Vagina (tissue), 2 donors: ENCODE measurements around the gene KMT2E.

Source experiments
- POLR2A ChIP-seq, 2 donors: fragments of 450-650 bp; IDR thresholded peaks; one replicate each; pipeline ENCODE4 v1.6.1; 2017; ENCODE audit warnings: antibody characterized with exemption in 2 of 2, mild to moderate bottlenecking in 2 of 2, moderate library complexity in 2 of 2
- POLR2AphosphoS5 ChIP-seq, 2 donors: sonication (generic); formaldehyde crosslinking; IDR thresholded peaks; one replicate each; pipeline ENCODE4 v1.9.0; 2017; ENCODE audit warnings: antibody characterized with exemption in 2 of 2, mild to moderate bottlenecking in 2 of 2, low read depth in 1 of 2; ENCODE audit not compliant: insufficient read depth in 1 of 2
- TF ChIP-seq, protein P1 (sequence below), 3 experiments: fragments of 450-650 bp in 2 of 3; fragments of 200-600 bp in 1 of 3; sonication (generic) in 1 of 3; IDR thresholded peaks; one replicate each; pipeline ENCODE4 v1.5.1; 2017 to 2019; ENCODE audit warnings: antibody characterized with exemption in 3 of 3, mild to moderate bottlenecking in 2 of 3, moderate library complexity in 2 of 3

DNA sequence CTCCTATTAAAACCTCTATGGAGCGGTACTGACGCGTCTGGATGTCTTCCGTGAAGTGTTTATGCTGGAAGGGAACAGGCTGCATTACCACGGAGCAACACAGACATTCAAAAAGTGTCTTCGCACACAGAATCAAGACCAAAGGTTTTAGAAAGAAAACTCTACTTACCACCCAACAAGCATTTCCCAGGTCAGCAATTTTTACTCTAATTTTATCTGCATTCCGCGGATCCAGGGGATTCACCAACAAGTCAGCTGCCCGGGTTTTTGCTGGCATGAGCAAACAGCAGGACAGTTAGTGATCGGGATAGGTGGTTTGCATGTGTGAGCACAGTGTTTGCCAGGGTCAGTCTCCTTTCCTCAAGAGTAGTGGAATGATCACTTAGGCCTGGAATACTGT, 118.8 kb downstream of the KMT2E start:
- TF ChIP-seq POLR2A (IDR thresholded peaks at IDR 0.05) (no peak), POLR2AphosphoS5 (IDR thresholded peaks at IDR 0.05; ENCODE audit: insufficient read depth in 1 of 2, low read depth in 1 of 2) (no peak)
- TF ChIP-seq, protein P1, sequence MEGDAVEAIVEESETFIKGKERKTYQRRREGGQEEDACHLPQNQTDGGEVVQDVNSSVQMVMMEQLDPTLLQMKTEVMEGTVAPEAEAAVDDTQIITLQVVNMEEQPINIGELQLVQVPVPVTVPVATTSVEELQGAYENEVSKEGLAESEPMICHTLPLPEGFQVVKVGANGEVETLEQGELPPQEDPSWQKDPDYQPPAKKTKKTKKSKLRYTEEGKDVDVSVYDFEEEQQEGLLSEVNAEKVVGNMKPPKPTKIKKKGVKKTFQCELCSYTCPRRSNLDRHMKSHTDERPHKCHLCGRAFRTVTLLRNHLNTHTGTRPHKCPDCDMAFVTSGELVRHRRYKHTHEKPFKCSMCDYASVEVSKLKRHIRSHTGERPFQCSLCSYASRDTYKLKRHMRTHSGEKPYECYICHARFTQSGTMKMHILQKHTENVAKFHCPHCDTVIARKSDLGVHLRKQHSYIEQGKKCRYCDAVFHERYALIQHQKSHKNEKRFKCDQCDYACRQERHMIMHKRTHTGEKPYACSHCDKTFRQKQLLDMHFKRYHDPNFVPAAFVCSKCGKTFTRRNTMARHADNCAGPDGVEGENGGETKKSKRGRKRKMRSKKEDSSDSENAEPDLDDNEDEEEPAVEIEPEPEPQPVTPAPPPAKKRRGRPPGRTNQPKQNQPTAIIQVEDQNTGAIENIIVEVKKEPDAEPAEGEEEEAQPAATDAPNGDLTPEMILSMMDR (IDR thresholded peaks at IDR 0.05), result no peak
